GM10248 (cell line): Measurements from ENCODE around the gene ZCCHC7.
"Not testable (repeated sequence)": the region's sequence is repeated elsewhere in the genome, so short reads cannot be mapped to it uniquely, and the experiment has no call there.

Source experiments
- CTCF ChIA-PET: fragments of 300-600 bp; sonication (Branson Sonifier 250); formaldehyde crosslinking; extraction: SDS; loops from one replicate; lab custom pipeline; 2021; ENCODE audit warnings: antibody characterized with exemption; lab: Yijun Ruan, JAX
- POLR2A ChIA-PET: fragments of 350-650 bp; sonication (Branson Sonifier 250); formaldehyde crosslinking; extraction: SDS; loops from one replicate; lab custom pipeline; 2020; ENCODE audit warnings: antibody characterized with exemption; lab: Yijun Ruan, JAX
- DNase-seq: peaks from one replicate; pipeline ENCODE4 v3.0.0; 2012; ENCODE audit errors: extremely low spot score
- TF ChIP-seq, protein P1 (sequence below): IDR thresholded peaks from 2 replicates; pipeline ENCODE4 v1.5.1; 2012; ENCODE audit warnings: mild to moderate bottlenecking, low read depth; ENCODE audit errors: extremely low read depth, missing control alignments, control extremely low read depth

Gene ZCCHC7

DNA sequence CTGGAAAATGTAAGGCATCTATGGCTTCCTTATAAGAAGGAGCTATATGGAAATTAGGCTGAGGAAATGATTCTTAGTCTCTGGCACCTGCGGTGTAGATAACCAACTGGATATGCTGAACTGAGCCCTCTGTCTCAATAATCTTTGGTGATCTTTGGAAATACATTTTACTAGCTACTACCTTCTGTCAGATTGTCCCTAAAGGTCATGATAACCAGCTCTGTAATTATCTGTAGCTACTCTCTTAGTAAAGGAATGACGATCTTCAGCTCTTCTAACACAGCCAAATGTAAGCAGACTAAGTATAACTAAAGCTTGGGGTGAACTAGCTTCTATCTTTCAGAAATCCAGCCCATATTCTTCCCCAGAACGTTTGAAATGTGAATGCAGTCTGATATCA lies 177.2 kb downstream of the ZCCHC7 start:
- no peak for DNase-seq
- TF ChIP-seq, protein P1, sequence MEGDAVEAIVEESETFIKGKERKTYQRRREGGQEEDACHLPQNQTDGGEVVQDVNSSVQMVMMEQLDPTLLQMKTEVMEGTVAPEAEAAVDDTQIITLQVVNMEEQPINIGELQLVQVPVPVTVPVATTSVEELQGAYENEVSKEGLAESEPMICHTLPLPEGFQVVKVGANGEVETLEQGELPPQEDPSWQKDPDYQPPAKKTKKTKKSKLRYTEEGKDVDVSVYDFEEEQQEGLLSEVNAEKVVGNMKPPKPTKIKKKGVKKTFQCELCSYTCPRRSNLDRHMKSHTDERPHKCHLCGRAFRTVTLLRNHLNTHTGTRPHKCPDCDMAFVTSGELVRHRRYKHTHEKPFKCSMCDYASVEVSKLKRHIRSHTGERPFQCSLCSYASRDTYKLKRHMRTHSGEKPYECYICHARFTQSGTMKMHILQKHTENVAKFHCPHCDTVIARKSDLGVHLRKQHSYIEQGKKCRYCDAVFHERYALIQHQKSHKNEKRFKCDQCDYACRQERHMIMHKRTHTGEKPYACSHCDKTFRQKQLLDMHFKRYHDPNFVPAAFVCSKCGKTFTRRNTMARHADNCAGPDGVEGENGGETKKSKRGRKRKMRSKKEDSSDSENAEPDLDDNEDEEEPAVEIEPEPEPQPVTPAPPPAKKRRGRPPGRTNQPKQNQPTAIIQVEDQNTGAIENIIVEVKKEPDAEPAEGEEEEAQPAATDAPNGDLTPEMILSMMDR = no peak
- CTCF ChIA-PET = interaction anchor here (0.8 to 3.0 kb wide), 18 partner anchors 11 to 424 kb away, joined by 3 to 13 read pairs (median 4); no protein-coding TSS in a partner anchor
- POLR2A ChIA-PET = interaction anchor here (0.7 kb wide), 1 partner anchor 177 kb away, joined by 3 read pairs; the partner anchor contains the start of gene ZCCHC7

GRCh38 chr9:37300620-37301019 lies 180.2 kb downstream of the ZCCHC7 start:
- TF ChIP-seq, protein P1 = no peak
- peak; percentile 28 for DNase-seq

GRCh38 chr9:37301042-37301853 lies 180.9 kb downstream of the ZCCHC7 start:
- ChIA-PET CTCF (interaction anchor here (1.1 to 2.4 kb wide), 13 partner anchors 8 to 429 kb away, joined by 3 to 8 read pairs (median 4); no protein-coding TSS in a partner anchor), POLR2A (no interaction called here)
- TF ChIP-seq, protein P1 = no peak
- DNase-seq = no peak

More at GRCh38 chr9:37300620-37301019, 180.2 kb downstream of the ZCCHC7 start:
- CTCF ChIA-PET = interaction anchor here (1.1 to 2.0 kb wide), 9 partner anchors 7 to 428 kb away, joined by 3 to 6 read pairs (median 4); no protein-coding TSS in a partner anchor
- POLR2A ChIA-PET = no interaction called here

DNA sequence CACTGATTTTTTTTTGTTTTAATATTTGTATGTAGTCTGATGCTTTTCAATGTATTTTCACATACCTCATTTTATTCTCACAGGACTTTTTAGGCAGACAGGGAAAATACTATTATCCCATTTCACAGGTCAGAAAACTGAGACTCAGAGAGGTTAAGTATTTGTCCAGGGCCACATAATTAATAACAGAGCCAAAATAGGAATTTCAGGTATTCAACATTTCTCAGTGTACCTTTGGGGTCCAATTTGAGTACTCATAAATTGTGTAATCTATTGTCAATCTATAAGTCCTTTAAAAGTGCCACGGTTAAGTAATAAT lies 181.4 kb downstream of the ZCCHC7 start:
- CTCF ChIA-PET = interaction anchor here (1.1 to 2.4 kb wide), 13 partner anchors 8 to 429 kb away, joined by 3 to 8 read pairs (median 4); no protein-coding TSS in a partner anchor
- POLR2A ChIA-PET = no interaction called here
- TF ChIP-seq, protein P1 = no peak
- no peak for DNase-seq

DNA sequence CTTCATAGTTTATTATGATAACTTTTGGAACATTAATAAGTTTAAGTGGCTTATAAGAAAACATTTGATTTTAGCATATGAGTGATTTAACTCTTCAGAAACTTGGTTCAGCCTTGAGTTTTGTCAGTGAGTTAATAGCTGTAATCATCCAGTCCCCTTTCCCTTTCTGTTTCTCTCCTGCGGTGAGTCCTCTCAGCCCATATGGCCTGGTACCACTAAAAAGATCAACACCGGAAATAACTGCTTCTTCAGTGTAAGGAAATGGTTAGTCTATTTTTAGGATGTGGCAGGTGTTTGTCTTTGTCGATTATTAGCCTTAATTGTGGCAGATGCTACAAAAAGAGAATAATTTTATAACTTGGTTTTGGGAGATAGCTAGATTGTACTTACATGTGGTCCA lies 181.9 kb downstream of the ZCCHC7 start:
- POLR2A ChIA-PET = interaction anchor here (0.6 kb wide), 1 partner anchor 187 kb away, joined by 4 read pairs; no protein-coding TSS in a partner anchor

GRCh38 chr9:37303272-37303671 lies 182.9 kb downstream of the ZCCHC7 start:
- CTCF ChIA-PET = interaction anchor here (1.5 to 2.4 kb wide), 5 partner anchors 17 to 430 kb away, joined by 4 to 8 read pairs (median 5); no protein-coding TSS in a partner anchor
- DNase-seq, POLR2A ChIA-PET: not testable (repeated sequence)

More for the DNA sequence above, 181.9 kb downstream of the ZCCHC7 start:
- TF ChIP-seq, protein P1 = no peak
- CTCF ChIA-PET = interaction anchor here (0.9 to 2.4 kb wide), 10 partner anchors 9 to 429 kb away, joined by 3 to 8 read pairs (median 4); no protein-coding TSS in a partner anchor
- DNase-seq = peak; percentile 71

DNA sequence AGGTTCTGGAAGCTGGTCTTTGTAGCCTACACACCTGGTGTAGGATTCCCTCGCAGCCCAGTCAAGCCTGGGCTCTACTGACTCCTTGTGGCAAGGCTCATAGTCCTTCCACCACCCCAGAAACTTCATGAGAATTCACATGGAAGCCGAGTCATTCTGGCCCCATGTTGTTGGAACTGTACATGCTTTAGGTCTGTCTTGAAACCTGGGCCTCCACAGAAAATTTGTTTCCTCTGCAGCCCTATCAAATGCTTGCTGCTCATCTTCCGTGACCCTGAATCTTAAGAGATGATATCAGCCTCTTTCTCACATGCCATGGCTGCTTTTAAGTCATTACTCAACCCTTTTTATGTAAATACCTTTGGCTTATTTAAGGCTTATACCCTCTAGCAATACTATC lies 188.8 kb downstream of the ZCCHC7 start:
- DNase-seq = peak; percentile 26
- TF ChIP-seq, protein P1 = peak; percentile 41
- ChIA-PET CTCF (interaction anchor here (0.8 to 3.9 kb wide), 9 partner anchors 11 to 328 kb away, joined by 3 to 15 read pairs (median 4); no protein-coding TSS in a partner anchor), POLR2A (interaction anchor here (0.6 kb wide), 1 partner anchor 12 kb away, joined by 3 read pairs; no protein-coding TSS in a partner anchor)
